ENCODE measurements around the gene CAPZA1. TPM values are rescaled to one million over a fixed set of nuclear protein-coding genes. Genes with fewer than 3 reads are reported as not detected.

CAPZA1 gene
- total RNA-seq, 1 experiment from 2014 or later, result 148 TPM

GRCh38 chr1:112618114-112618720, 1.4 kb upstream of the CAPZA1 start:
- H3K27me3 ChIP-seq (ENCODE audit: insufficient read depth, low read length), result no peaks in the 10 kb centered on the region
- H3K79me2 ChIP-seq (ENCODE audit: insufficient read depth, low read length), result peaks cover 89% of the 10 kb centered on the region
- peaks cover 9 to 24% of the 10 kb centered on the region in 2 experiments; a peak in 3 of 4 replicates for H3K4me1 ChIP-seq (ENCODE audit: control insufficient read depth in 1 of 2, insufficient read depth in 2 of 2, low read length in 2 of 2)
- DNase-seq (ENCODE audit: low read depth, low spot score) (no peak), ATAC-seq (peak; percentile 32)
- POLR2A ChIA-PET, result interaction anchor here (1.0 to 1.8 kb wide), 3 partner anchors 75 to 224 kb away, joined by 4 to 6 read pairs (median 5); no protein-coding TSS in a partner anchor
- TSS peak; percentile 53 for BruUV-seq (replicated peaks)
- no peak overlapping the region for H2AFZ ChIP-seq (ENCODE audit: low read depth, low read length, poor library complexity, severe bottlenecking)
- H3K27ac ChIP-seq (ENCODE audit: low read depth, low read length), result peak overlapping the region; percentile 87
- CTCF ChIA-PET, result interaction anchor here (1.0 to 1.3 kb wide), 3 partner anchors 90 to 227 kb away, joined by 3 to 8 read pairs (median 3); no protein-coding TSS in a partner anchor
- intact Hi-C loops (cut with micrococcal nuclease), result loop anchor here (2.0 to 10.0 kb wide), 2 partner anchors 113 to 151 kb away; partner anchors contain the start of gene WNT2B
- H4K20me1 ChIP-seq (ENCODE audit: insufficient read depth), result no peaks in the 10 kb centered on the region
- TF ChIP-seq FOSL1 (IDR thresholded peaks at IDR 0.05; ENCODE audit: low read depth), result no peak
- no peak for TF ChIP-seq ZNF274 (IDR thresholded peaks at IDR 0.05; ENCODE audit: low read depth, low read length)
- TF ChIP-seq JUND (IDR thresholded peaks at IDR 0.05), result no peak
- TF ChIP-seq, protein P1, sequence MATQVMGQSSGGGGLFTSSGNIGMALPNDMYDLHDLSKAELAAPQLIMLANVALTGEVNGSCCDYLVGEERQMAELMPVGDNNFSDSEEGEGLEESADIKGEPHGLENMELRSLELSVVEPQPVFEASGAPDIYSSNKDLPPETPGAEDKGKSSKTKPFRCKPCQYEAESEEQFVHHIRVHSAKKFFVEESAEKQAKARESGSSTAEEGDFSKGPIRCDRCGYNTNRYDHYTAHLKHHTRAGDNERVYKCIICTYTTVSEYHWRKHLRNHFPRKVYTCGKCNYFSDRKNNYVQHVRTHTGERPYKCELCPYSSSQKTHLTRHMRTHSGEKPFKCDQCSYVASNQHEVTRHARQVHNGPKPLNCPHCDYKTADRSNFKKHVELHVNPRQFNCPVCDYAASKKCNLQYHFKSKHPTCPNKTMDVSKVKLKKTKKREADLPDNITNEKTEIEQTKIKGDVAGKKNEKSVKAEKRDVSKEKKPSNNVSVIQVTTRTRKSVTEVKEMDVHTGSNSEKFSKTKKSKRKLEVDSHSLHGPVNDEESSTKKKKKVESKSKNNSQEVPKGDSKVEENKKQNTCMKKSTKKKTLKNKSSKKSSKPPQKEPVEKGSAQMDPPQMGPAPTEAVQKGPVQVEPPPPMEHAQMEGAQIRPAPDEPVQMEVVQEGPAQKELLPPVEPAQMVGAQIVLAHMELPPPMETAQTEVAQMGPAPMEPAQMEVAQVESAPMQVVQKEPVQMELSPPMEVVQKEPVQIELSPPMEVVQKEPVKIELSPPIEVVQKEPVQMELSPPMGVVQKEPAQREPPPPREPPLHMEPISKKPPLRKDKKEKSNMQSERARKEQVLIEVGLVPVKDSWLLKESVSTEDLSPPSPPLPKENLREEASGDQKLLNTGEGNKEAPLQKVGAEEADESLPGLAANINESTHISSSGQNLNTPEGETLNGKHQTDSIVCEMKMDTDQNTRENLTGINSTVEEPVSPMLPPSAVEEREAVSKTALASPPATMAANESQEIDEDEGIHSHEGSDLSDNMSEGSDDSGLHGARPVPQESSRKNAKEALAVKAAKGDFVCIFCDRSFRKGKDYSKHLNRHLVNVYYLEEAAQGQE (IDR thresholded peaks at IDR 0.05; ENCODE audit: low read depth), result no peak
- TF ChIP-seq CEBPB (IDR thresholded peaks at IDR 0.05; ENCODE audit: low read depth), result no peak
- no peak for TF ChIP-seq EZH2phosphoT487 (IDR thresholded peaks at IDR 0.05; ENCODE audit: borderline replicate concordance)
- TF ChIP-seq SRF (IDR thresholded peaks at IDR 0.05; ENCODE audit: low read depth), result no peak
- H3K9ac ChIP-seq (ENCODE audit: low read length), result peak overlapping the region; percentile 100
- H3K4me3 ChIP-seq (replicated peaks in 1 of 2; ENCODE audit: low read depth in 1 of 2, low read length in 2 of 2), result peak overlapping the region; percentile 76 to 93
- peak overlapping the region; percentile 99 for H3K4me2 ChIP-seq (ENCODE audit: low read length)
- H3K36me3 ChIP-seq (ENCODE audit: control insufficient read depth in 1 of 2, insufficient read depth in 2 of 2, low read length in 2 of 2), result peaks cover under 1 to 8% of the 10 kb centered on the region in 2 experiments; a peak in 3 of 4 replicates
- RAD21 ChIA-PET (ENCODE audit: low non-redundant PET in 1 of 2, low total read pairs in 2 of 2, uncharacterized antibody in 2 of 2, unreplicated experiment in 2 of 2), result interaction anchor here in 1 of 2 experiments (0.6 kb wide), 1 partner anchor 18 kb away, joined by 3 read pairs; no protein-coding TSS in a partner anchor
- H3K9me3 ChIP-seq (ENCODE audit: control insufficient read depth in 1 of 2, insufficient read depth in 1 of 2, low read depth in 1 of 2, low read length in 2 of 2), result no peaks in the 10 kb centered on the region
- H3K9me2 ChIP-seq (ENCODE audit: insufficient read depth), result no peaks in the 10 kb centered on the region
